ENCODE measurements around the gene NKX2-3. TPM values are rescaled to one million over a fixed set of nuclear protein-coding genes. Genes with fewer than 3 reads are reported as not detected.

NKX2-3 gene
- total RNA-seq, 2 experiments from 2014 or later: not detected

DNA sequence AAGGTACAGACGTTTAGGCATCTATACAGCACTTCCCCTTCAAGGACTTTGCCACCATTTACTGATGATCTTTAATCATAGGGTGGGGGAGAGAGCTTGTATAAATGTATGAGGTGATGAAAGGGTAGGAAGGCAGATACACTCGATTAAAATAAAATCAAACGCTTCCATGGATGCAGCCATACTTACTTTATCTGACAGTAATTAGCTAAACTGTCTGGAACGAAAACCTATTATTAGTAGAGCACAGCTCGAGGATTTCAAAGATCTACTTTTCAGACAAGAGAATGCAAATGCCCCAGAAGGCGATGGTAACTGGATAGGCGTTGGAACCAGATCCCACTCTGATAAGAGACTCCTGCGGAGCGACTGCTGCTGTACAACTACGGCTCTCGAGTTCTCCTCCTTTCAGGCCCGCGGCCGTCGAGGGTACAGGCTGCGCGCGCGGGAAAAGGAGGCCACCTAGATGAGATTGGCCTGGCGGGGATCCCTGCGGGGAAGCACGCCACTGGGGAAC lies 3.1 kb upstream of the NKX2-3 start:
- Mint-ChIP-seq H3K9me3 (no peaks in the 10 kb centered on the region), H3K27me3 (peaks cover 89% of the 10 kb centered on the region), H3K36me3 (no peaks in the 10 kb centered on the region), H3K4me1 (ENCODE audit: low read depth) (peaks cover 21% of the 10 kb centered on the region), H3K4me3 (no peak overlapping the region), H3K27ac (no peak overlapping the region)
- ChIA-PET CTCF (interaction anchor here (0.6 kb wide), 1 partner anchor 1518 kb away, joined by 3 read pairs; no protein-coding TSS in a partner anchor), POLR2A (no interaction called here)
- no peak for DNase-seq
- intact Hi-C loops (cut with micrococcal nuclease): loop anchor here (5.0 kb wide), 1 partner anchor 297 kb away; no protein-coding TSS in a partner anchor

DNA sequence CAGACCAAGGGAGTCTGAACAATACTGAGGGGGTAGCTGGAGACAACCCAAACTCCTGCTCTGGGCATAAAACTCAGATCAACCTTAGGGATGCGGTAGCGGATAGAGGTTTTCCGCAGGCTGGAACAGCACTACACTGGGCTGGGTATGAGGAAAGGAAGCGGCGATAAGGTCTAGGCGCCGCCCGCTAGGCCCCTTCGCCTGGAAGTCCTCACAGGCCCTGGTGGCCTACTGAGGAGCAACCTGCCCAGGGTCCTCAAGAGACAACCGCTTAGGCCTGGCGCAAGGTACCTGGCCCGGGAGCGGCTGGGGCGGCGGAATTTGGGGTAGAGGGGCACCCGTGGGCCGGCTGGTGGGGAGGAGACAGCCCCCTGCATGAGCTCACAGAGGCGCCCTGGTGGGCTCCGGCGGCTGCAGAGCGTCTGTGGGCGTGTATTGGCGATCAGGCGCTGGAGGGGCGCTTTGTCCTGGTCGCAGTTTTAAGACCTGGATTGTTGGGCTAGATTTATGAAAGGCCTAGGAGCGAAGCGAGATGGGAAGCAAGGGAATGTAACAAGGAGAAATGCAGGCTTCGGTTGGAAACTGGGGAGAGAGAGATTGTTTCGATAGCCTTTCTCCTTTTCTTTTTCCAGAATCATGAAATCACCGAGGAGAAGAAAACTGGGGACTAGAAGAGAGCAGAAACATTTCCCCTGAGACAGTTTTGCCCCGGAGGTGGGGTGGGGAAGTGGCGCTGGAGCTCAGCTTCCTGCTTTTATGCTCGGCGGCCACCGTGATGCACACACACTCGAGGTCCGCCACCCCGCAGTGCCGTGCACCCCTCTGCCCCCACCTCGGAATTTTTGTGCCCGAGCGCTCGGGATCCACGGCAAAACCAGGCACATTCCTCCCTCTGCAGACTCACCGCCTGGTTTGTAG lies 2.4 kb upstream of the NKX2-3 start:
- peaks cover 85% of the 10 kb centered on the region for H3K27me3 Mint-ChIP-seq
- ChIA-PET CTCF (interaction anchor here (1.3 kb wide), 1 partner anchor 94 kb away, joined by 5 read pairs; no protein-coding TSS in a partner anchor), POLR2A (no interaction called here)
- H3K27ac Mint-ChIP-seq: no peak overlapping the region
- no peaks in the 10 kb centered on the region for H3K36me3 Mint-ChIP-seq
- no peaks in the 10 kb centered on the region for H3K9me3 Mint-ChIP-seq
- H3K4me3 Mint-ChIP-seq: no peak overlapping the region
- no peak for DNase-seq
- H3K4me1 Mint-ChIP-seq (ENCODE audit: low read depth): peaks cover 25% of the 10 kb centered on the region
- intact Hi-C loops (cut with micrococcal nuclease): loop anchor here (5.0 kb wide), 1 partner anchor 298 kb away; no protein-coding TSS in a partner anchor

DNA sequence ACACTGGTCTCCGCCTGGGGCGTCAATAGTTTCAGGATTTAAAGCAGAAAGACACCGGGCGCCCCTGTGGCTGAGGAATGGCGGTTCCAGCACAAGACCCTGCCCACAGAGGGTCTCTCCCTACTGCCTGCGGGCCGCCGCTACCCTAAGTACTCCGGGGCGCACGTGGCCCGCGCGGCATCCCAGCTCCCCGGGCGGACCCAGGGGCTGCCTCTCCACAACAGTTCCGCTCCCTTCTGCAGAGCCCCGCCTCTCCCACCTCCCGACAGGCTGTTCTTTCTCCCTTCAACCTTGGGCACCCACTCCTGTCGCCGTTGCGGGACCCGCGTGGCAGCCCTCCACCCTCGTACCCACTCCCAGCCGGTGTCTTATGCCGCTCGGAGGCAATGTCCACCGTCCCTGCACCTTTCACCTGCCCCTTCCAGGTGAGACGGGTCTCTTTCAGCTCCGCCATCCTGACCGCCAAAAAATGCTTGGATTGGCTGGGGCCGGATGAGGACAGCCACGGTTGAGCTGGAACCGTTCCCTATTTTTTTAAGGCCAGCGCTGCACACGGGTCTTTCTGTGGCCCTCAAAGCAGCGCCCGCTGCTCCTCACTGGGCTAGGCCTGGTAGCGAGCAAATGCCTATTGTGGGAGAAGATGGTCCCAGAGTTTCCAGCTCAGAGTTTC lies 1.6 kb upstream of the NKX2-3 start:
- CTCF ChIA-PET: interaction anchor here (1.3 kb wide), 1 partner anchor 95 kb away, joined by 5 read pairs; no protein-coding TSS in a partner anchor

DNA sequence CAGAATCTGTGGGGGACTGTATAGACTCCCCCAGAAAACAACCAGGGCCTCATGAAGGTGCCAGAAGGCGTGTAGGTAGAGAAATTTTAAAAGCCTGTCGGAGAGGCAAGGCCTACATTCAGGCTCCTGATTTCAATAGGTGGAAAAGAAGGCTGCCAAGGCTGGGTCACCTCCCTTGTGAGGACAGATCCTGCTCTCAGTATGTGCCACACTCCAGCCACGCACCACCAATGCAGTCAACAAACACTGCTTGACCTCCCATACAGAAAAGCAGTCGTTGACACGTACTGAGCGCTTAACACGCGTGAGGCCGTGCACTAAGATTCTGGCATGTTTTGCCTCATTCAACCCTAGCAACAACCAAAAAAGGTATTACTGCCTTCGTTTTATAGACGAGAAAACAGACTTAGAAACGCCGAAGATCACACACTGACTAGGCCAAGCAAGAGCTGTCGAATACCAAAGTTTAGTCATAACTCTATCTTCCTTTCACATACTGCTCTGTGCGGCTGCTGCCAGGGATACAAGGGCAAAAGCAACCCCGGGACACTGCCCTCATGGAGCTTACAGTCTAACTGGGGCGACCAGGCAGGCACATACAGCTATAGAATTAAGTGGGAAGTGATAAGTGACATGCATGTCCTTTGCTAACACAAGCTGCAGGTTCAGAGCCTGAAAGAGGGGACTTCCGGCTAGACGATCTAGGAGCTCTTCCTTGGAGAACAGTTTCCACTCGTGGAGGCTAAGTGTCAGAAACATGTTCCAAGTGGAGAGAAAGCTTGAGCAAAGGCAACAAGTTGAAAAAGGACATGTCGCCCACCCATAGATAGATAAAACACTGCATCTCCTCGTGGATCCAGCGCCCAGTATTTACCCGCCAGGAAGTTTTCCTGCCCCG lies 797 bp upstream of the NKX2-3 start:
- no peaks in the 10 kb centered on the region for H3K9me3 Mint-ChIP-seq
- CTCF ChIA-PET: interaction anchor here (1.1 to 1.3 kb wide), 3 partner anchors 24 to 96 kb away, joined by 3 to 6 read pairs (median 5); no protein-coding TSS in a partner anchor
- H3K4me3 Mint-ChIP-seq: no peak overlapping the region
- no peak overlapping the region for H3K27ac Mint-ChIP-seq
- H3K4me1 Mint-ChIP-seq (ENCODE audit: low read depth): peaks cover 33% of the 10 kb centered on the region
- peaks cover 84% of the 10 kb centered on the region for H3K27me3 Mint-ChIP-seq
- no peak for DNase-seq
- POLR2A ChIA-PET: no interaction called here
- intact Hi-C loops (cut with micrococcal nuclease): loop anchor here (5.0 kb wide), 1 partner anchor 300 kb away; no protein-coding TSS in a partner anchor
- H3K36me3 Mint-ChIP-seq: no peaks in the 10 kb centered on the region

More for the DNA sequence above, 1.6 kb upstream of the NKX2-3 start:
- Mint-ChIP-seq H3K9me3 (no peaks in the 10 kb centered on the region), H3K36me3 (no peaks in the 10 kb centered on the region), H3K4me1 (ENCODE audit: low read depth) (peaks cover 27% of the 10 kb centered on the region), H3K4me3 (no peak overlapping the region), H3K27me3 (peaks cover 85% of the 10 kb centered on the region), H3K27ac (no peak overlapping the region)
- intact Hi-C loops (cut with micrococcal nuclease): loop anchor here (5.0 kb wide), 1 partner anchor 299 kb away; no protein-coding TSS in a partner anchor
- no peak for DNase-seq
- POLR2A ChIA-PET: no interaction called here

DNA sequence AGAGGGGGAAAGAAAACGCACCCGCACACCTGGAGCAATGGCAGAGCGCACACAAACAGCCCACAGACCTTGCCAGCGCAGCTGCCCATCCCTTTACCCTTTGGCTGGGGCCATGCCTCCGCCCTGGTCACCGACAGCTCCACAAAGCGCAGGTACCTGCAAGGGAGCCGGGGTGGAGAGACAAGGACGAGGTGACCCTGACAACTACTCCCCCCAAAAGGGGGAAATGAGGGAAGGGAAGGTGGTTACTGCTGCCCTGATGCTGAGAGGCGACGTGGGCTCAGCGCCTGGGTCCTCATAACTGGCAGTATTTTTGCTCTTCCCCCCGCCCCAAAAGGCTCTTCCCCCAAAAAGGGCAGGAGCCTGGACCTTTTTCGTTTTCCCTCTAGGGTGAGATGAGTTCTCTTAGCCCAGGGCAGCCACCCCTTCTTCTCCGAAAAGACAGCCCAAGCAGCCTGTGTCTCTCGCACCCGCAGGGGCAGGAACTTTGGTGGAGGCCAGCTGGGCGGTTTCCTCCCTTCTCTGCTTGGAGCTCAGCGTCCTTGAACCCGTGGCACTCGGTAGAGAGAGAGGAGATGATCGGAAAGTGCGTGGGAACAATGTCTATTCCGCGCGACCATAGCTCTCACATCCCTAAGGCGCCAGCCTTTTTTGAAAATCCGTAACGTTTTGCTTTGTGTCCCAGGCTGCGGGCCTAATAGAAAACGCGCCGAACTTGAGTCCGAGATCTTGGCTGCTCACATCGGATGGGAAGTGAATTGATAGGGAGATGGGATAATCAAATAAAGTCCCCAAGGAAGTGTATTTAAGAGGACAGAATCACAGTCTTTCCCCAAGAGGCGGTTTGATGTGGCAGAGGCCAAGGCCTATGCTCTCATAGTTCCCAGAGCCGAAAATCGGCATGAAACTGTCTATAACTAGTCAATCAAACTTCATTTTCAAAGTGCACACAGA lies 1.0 kb downstream of the NKX2-3 start:
- intact Hi-C loops (cut with micrococcal nuclease): loop anchor here (5.0 kb wide), 1 partner anchor 301 kb away; no protein-coding TSS in a partner anchor
- Mint-ChIP-seq H3K27me3 (peaks cover 89% of the 10 kb centered on the region), H3K4me3 (no peak overlapping the region), H3K27ac (no peak overlapping the region), H3K9me3 (no peaks in the 10 kb centered on the region), H3K4me1 (ENCODE audit: low read depth) (peaks cover 34% of the 10 kb centered on the region), H3K36me3 (no peaks in the 10 kb centered on the region)
- DNase-seq: no peak
- CTCF ChIA-PET: interaction anchor here (0.6 kb wide), 1 partner anchor 173 kb away, joined by 3 read pairs; no protein-coding TSS in a partner anchor
- POLR2A ChIA-PET: no interaction called here

DNA sequence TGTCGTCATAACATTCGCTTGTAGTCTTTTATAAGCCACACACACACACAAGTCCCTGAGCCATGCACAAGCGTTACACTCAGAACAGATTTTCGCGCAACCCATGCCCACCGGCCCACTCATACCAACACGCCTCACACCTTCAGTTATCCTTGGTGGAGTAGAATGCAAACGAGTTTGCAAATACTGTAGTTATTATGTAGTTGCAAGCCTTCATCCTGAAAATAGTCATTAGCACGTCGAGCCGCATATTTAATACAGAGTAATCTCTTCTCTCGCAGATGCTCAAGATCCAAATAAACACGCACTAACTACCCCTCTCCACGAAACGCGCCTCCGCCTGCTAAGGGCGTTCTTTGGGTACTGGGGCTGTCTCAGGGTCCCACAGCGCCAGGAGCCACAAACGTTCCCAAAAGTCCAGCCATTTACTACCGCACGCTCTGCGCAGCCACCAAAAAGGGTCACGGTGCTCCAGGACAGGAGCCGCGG lies 1.8 kb downstream of the NKX2-3 start:
- intact Hi-C loops (cut with micrococcal nuclease): loop anchor here (5.0 kb wide), 1 partner anchor 302 kb away; no protein-coding TSS in a partner anchor
- ChIA-PET CTCF (interaction anchor here (0.7 kb wide), 1 partner anchor 21 kb away, joined by 3 read pairs; no protein-coding TSS in a partner anchor), POLR2A (interaction anchor here (1.0 kb wide), 1 partner anchor 30 kb away, joined by 3 read pairs; no protein-coding TSS in a partner anchor)
- Mint-ChIP-seq H3K36me3 (no peaks in the 10 kb centered on the region), H3K9me3 (no peaks in the 10 kb centered on the region), H3K27ac (no peak overlapping the region), H3K4me3 (no peak overlapping the region), H3K27me3 (peaks cover 89% of the 10 kb centered on the region), H3K4me1 (ENCODE audit: low read depth) (peaks cover 34% of the 10 kb centered on the region)
- DNase-seq: no peak

DNA sequence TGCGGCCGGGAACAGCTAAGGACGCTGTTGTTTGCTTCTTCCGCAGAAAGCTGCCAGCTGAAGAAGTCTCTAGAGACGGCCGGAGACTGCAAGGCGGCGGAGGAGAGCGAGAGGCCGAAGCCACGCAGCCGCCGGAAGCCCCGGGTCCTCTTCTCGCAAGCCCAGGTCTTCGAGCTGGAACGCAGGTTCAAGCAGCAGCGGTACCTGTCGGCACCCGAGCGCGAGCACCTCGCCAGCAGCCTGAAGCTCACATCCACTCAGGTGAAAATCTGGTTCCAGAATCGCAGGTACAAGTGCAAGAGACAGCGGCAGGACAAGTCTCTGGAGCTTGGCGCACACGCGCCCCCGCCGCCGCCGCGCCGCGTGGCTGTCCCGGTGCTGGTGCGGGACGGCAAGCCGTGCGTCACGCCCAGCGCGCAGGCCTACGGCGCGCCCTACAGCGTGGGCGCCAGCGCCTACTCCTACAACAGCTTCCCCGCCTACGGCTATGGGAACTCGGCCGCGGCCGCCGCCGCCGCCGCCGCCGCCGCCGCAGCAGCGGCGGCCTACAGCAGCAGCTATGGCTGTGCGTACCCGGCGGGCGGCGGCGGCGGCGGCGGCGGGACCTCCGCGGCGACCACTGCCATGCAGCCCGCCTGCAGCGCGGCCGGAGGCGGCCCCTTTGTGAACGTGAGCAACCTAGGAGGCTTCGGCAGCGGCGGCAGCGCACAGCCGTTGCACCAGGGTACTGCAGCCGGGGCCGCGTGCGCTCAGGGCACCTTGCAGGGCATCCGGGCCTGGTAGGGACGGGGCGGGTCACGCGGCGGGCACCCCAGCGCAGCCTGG lies 2.4 kb downstream of the NKX2-3 start:
- Mint-ChIP-seq H3K36me3 (no peaks in the 10 kb centered on the region), H3K4me3 (peak overlapping the region; percentile 51), H3K27me3 (peaks cover 88% of the 10 kb centered on the region), H3K9me3 (no peaks in the 10 kb centered on the region), H3K27ac (no peak overlapping the region), H3K4me1 (ENCODE audit: low read depth) (peaks cover 34% of the 10 kb centered on the region)
- ChIA-PET CTCF (interaction anchor here (0.7 to 0.9 kb wide), 2 partner anchors 22 to 24 kb away, joined by 3 read pairs; no protein-coding TSS in a partner anchor), POLR2A (interaction anchor here (1.0 kb wide), 1 partner anchor 31 kb away, joined by 3 read pairs; no protein-coding TSS in a partner anchor)
- intact Hi-C loops (cut with micrococcal nuclease): loop anchor here (5.0 kb wide), 1 partner anchor 303 kb away; no protein-coding TSS in a partner anchor
- peak; percentile 34 for DNase-seq

DNA sequence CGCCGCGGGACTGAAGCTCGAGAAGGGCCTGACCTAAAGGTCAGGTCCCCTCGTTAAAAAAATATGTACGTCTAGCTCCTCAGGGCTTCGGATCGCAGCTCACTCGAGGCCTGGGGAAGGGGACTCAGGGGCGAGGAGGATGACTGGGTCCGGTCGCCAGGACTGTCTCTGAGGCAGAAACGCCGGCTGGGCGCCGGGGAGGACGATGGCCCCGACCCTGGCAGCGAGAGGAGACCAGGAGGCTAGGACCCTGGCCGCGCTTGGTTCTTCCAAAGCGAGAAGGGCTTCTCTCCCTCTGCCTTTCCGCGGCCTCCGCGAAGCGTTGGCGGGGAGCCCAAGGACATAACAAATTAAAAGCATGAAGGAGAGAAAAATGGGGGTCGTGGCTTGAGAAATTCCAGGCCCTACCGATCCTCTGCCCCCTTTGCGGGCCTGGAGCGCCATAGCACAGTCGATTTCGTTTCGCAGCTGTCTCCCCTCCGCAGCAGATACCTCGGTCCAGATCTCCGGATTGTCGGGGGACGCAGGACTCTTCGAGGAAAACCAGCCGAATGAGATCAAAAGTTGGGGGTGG lies 3.1 kb downstream of the NKX2-3 start:
- DNase-seq: no peak
- ChIA-PET POLR2A (interaction anchor here (1.0 kb wide), 1 partner anchor 32 kb away, joined by 3 read pairs; no protein-coding TSS in a partner anchor), CTCF (interaction anchor here (0.6 to 0.9 kb wide), 2 partner anchors 23 to 733 kb away, joined by 3 to 5 read pairs; no protein-coding TSS in a partner anchor)
- Mint-ChIP-seq H3K4me1 (ENCODE audit: low read depth) (peaks cover 31% of the 10 kb centered on the region), H3K4me3 (no peak overlapping the region), H3K36me3 (no peaks in the 10 kb centered on the region), H3K27me3 (peaks cover 82% of the 10 kb centered on the region), H3K9me3 (no peaks in the 10 kb centered on the region), H3K27ac (no peak overlapping the region)
- intact Hi-C loops (cut with micrococcal nuclease): no loop called here

DNA sequence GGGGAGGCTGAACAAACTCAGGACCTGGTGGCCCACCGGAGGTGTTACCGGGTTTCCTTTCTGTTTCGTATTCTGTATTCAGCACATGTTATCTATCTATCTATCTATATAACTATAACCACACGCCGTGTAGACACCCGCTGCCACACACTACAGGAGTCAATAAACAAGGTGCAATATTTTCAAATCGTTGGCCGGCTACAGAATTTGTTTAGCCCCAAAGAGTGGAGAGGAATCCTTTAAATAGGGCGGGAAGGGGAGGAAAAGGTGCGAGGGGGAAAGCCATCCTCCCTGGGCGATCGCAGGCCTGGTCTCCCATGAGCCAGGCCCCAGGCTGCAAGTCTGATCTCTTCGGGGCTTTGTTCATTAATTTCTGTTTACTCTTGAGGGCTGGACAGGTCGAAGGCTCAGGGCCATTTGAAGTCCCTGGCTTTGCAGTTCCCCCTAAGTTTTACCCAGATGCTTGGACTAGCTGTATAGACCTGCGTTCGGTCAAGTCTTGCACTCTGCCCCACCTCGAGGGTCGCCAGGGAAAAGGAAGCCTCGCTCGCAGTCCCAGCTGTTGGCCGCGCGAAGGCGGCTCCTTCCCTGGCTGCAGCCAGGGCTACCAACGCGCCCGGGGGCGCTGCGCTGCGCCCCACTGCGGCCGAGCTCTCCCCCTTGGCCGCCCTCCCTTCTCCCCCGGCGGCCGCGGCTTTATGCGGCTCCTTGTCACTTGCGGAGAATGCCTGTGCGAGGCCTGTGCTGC lies 3.8 kb downstream of the NKX2-3 start:
- Mint-ChIP-seq H3K27ac (no peak overlapping the region), H3K9me3 (no peaks in the 10 kb centered on the region), H3K4me3 (peak overlapping the region; percentile 24), H3K36me3 (no peaks in the 10 kb centered on the region), H3K4me1 (ENCODE audit: low read depth) (peaks cover 31% of the 10 kb centered on the region), H3K27me3 (peaks cover 81% of the 10 kb centered on the region)
- CTCF ChIA-PET: interaction anchor here (0.6 kb wide), 2 partner anchors 174 to 733 kb away, joined by 4 to 5 read pairs; no protein-coding TSS in a partner anchor
- no peak for DNase-seq
- POLR2A ChIA-PET: no interaction called here
- intact Hi-C loops (cut with micrococcal nuclease): no loop called here

Measured in activated CD4-positive, alpha-beta memory T cell treated with anti-CD3 and anti-CD28 coated beads for 36 hours (primary cell).